ENCODE data around the gene GPR183. TPM values are rescaled to one million over a fixed set of nuclear protein-coding genes. Genes with fewer than 3 reads are reported as not detected.
A peak's percentile ranks its signal among the peaks of the same experiment; 100 is the strongest.

Gene GPR183
- total RNA-seq, 4 donors from 2014 or later: 11.9 to 32.1 (median 22.3) TPM

GRCh38 chr13:99308471-99309087, 1.4 kb upstream of the GPR183 start:
- TF ChIP-seq POLR2AphosphoS5 (IDR thresholded peaks at IDR 0.05) (no peak), CTCF (IDR thresholded peaks at IDR 0.05) (no peak)
- Histone ChIP-seq H3K27me3 (no peaks in the 10 kb centered on the region), H3K27ac (replicated peaks in 1 of 4) (peak overlapping the region; percentile 59 to 76 (median 70)), H3K36me3 (no peaks in the 10 kb centered on the region), H3K4me1 (peaks cover 15 to 82% (median 65%) of the 10 kb centered on the region in 4 donors), H3K9me3 (no peaks in the 10 kb centered on the region), H3K4me3 (no peak overlapping the region)
- DNase-seq (ENCODE audit: extremely low spot score): no peak
- intact Hi-C loops (cut with DNase I): no loop called here
- WGBS: 44% methylated on average over 3 of the region's 3 CpGs

GRCh38 chr13:99307648-99308339, 595 bp upstream of the GPR183 start:
- 26% methylated on average over 6 of the region's 6 CpGs for WGBS
- Histone ChIP-seq H3K4me3 (peak overlapping the region in 3 of 4 donors; percentile 35 to 54 (median 53)), H3K27ac (replicated peaks in 1 of 4) (peak overlapping the region; percentile 59 to 76 (median 70)), H3K4me1 (peaks cover 7 to 76% (median 70%) of the 10 kb centered on the region in 4 donors), H3K36me3 (no peaks in the 10 kb centered on the region), H3K9me3 (no peaks in the 10 kb centered on the region), H3K27me3 (no peaks in the 10 kb centered on the region)
- DNase-seq (ENCODE audit: extremely low spot score): no peak
- TF ChIP-seq CTCF (IDR thresholded peaks at IDR 0.05) (no peak), EP300 (IDR thresholded peaks at IDR 0.05) (no peak), POLR2A (IDR thresholded peaks at IDR 0.05; ENCODE audit: low read depth) (no peak), POLR2AphosphoS5 (IDR thresholded peaks at IDR 0.05) (no peak)
- intact Hi-C loops (cut with DNase I): no loop called here

GRCh38 chr13:99305566-99305965, 1.6 kb downstream of the GPR183 start:
- TF ChIP-seq CTCF (IDR thresholded peaks at IDR 0.05) (no peak), POLR2AphosphoS5 (IDR thresholded peaks at IDR 0.05) (no peak), POLR2A (IDR thresholded peaks at IDR 0.05; ENCODE audit: low read depth) (no peak), EP300 (IDR thresholded peaks at IDR 0.05) (no peak)
- Histone ChIP-seq H3K27ac (replicated peaks in 1 of 4) (peak overlapping the region; percentile 59 to 76 (median 70)), H3K4me1 (peaks cover 6 to 84% (median 81%) of the 10 kb centered on the region in 4 donors), H3K4me3 (peak overlapping the region; percentile 35 to 54 (median 52)), H3K27me3 (no peaks in the 10 kb centered on the region), H3K9me3 (no peaks in the 10 kb centered on the region), H3K36me3 (no peaks in the 10 kb centered on the region)
- intact Hi-C loops (cut with DNase I): no loop called here
- no peak for DNase-seq (ENCODE audit: extremely low spot score)
- WGBS: 89% methylated on average over 8 of the region's 8 CpGs

- 73% methylated on average over 5 of the region's 5 CpGs for WGBS
- peak overlapping the region in 3 of 4 donors; percentile 52 to 54 (median 53) for H3K4me3 ChIP-seq
- H3K4me1 ChIP-seq: peaks cover 6 to 86% (median 79%) of the 10 kb centered on the region in 4 donors
- intact Hi-C loops (cut with DNase I): no loop called here
- H3K27ac ChIP-seq (replicated peaks in 1 of 4): peak overlapping the region; percentile 59 to 76 (median 70)
- H3K9me3 ChIP-seq: no peaks in the 10 kb centered on the region
- TF ChIP-seq POLR2A (IDR thresholded peaks at IDR 0.05; ENCODE audit: low read depth): no peak
- no peaks in the 10 kb centered on the region for H3K36me3 ChIP-seq
- no peak for DNase-seq (ENCODE audit: extremely low spot score)
- H3K27me3 ChIP-seq: no peaks in the 10 kb centered on the region
Observed at GRCh38 chr13:99305158-99305557, 2.0 kb downstream of the GPR183 start.

- peak overlapping the region in 2 of 4 donors; percentile 6 to 53 for H3K4me3 ChIP-seq
- no peaks in the 10 kb centered on the region for H3K27me3 ChIP-seq
- H3K4me1 ChIP-seq: peaks cover 6 to 84% (median 79%) of the 10 kb centered on the region in 4 donors
- peak overlapping the region; percentile 28 to 76 (median 66) for H3K27ac ChIP-seq (replicated peaks in 1 of 4)
- no peak for TF ChIP-seq POLR2AphosphoS5 (IDR thresholded peaks at IDR 0.05)
- TF ChIP-seq CTCF (IDR thresholded peaks at IDR 0.05): no peak
- no peak for TF ChIP-seq POLR2A (IDR thresholded peaks at IDR 0.05; ENCODE audit: low read depth)
- TF ChIP-seq EP300 (IDR thresholded peaks at IDR 0.05): no peak
- DNase-seq (ENCODE audit: extremely low spot score): no peak
- no peaks in the 10 kb centered on the region for H3K36me3 ChIP-seq
- intact Hi-C loops (cut with DNase I): no loop called here
- H3K9me3 ChIP-seq: no peaks in the 10 kb centered on the region
- 74% methylated on average over 4 of the region's 4 CpGs for WGBS
Observed at GRCh38 chr13:99304541-99304940, 2.7 kb downstream of the GPR183 start.
